IPS-20b (cell line): ENCODE results near the gene PHPT1.

ENCODE experiments used
- H3K27ac ChIP-seq: one replicate; pipeline ENCODE4 v1.5.1; 2013; ENCODE audit warnings: low read length
- H3K27me3 ChIP-seq: 2 replicates; pipeline ENCODE4 v1.6.1; 2013; ENCODE audit warnings: mild to moderate bottlenecking, low read length, inconsistent platforms; ENCODE audit not compliant: insufficient read depth
- H3K36me3 ChIP-seq: 2 replicates; pipeline ENCODE4 v1.6.1; 2013; ENCODE audit warnings: low read depth, mild to moderate bottlenecking, inconsistent platforms, low read length, moderate library complexity; ENCODE audit not compliant: insufficient read depth
- H3K4me1 ChIP-seq: 2 replicates; pipeline ENCODE4 v1.6.1; 2013; ENCODE audit warnings: mild to moderate bottlenecking, control low read depth, inconsistent platforms, low read length, moderate library complexity; ENCODE audit not compliant: insufficient read depth
- H3K4me3 ChIP-seq: 2 replicates; pipeline ENCODE4 v1.5.1; 2013; ENCODE audit warnings: mild to moderate bottlenecking, low read length, inconsistent platforms
- H3K9ac ChIP-seq: 2 replicates; pipeline ENCODE4 v1.6.1; 2013; ENCODE audit warnings: low read depth, mild to moderate bottlenecking, inconsistent platforms, low read length, moderate library complexity
- H3K9me3 ChIP-seq: 2 replicates; pipeline ENCODE4 v1.6.1; 2013; ENCODE audit warnings: mild to moderate bottlenecking, low read depth, low read length, inconsistent platforms; ENCODE audit not compliant: insufficient read depth

The PHPT1 gene

DNA sequence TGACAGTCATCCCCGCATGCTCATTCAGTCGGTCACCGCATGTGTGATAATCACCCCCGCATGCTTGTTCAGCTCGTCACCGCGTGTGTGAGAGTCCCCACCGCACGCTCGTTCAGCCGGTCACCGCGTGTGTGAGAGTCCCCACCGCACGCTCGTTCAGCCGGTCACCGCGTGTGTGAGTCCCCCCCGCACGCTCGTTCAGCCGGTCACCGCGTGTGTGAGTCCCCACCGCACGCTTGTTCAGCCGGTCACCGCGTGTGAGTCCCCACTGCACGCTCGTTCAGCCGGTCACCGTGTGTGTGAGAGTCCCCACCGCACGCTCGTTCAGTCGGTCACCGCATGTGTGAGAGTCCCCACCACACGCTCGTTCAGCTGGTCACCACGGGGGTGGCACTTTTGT is 40.6 kb downstream of the PHPT1 start:
- Histone ChIP-seq H3K27ac (no peak overlapping the region), H3K36me3 (peaks cover 7% of the 10 kb centered on the region), H3K9ac (no peak overlapping the region), H3K9me3 (no peaks in the 10 kb centered on the region), H3K4me1 (no peaks in the 10 kb centered on the region), H3K4me3 (no peak overlapping the region), H3K27me3 (no peaks in the 10 kb centered on the region)

DNA sequence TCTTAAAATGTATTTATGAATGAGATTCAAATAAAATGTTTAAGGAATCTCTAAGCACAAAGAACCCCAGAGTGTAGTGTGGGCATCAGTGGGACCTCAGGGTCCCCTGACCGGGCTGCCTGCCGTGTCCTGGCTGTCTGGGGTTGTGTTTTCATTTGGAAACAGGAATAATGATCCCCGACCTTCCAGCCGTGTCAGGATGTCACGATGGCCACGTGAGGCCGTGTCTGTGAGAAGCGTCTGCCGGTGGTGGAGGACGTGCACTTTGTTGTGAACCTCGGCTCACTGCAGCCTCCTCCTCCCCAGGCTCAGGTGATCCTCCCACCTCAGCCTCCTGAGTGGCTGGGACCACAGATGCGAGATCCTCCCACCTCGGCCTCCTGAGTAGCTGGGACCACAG is 41.5 kb downstream of the PHPT1 start:
- no peaks in the 10 kb centered on the region for H3K27me3 ChIP-seq
- no peak overlapping the region for H3K27ac ChIP-seq
- H3K36me3 ChIP-seq: peaks cover 7% of the 10 kb centered on the region
- no peak overlapping the region for H3K9ac ChIP-seq
- H3K9me3 ChIP-seq: no peaks in the 10 kb centered on the region
- H3K4me3 ChIP-seq: no peak overlapping the region
- H3K4me1 ChIP-seq: no peaks in the 10 kb centered on the region

DNA sequence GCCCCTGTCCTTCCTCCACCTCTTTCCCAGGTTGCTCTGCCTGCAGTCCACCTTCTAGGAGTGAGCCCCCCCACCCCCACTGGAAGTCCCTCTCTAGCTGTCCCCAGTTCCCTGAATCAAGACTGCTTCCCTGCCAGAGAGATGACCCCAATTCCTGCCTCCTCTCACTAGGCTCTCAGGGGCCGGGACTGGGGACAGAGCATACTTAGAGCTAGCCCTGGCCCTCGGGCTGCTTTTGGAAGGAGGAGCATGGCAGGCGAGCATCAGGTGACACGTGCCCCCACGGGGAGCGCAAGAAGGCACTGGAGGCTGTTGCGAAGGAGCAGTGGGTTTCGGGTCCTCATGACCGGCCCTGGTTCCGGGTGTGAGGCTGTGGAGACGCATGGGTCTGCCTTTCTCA is 46.8 kb downstream of the PHPT1 start:
- no peaks in the 10 kb centered on the region for H3K9me3 ChIP-seq
- no peaks in the 10 kb centered on the region for H3K27me3 ChIP-seq
- peaks cover 21% of the 10 kb centered on the region for H3K36me3 ChIP-seq
- no peak overlapping the region for H3K4me3 ChIP-seq
- H3K4me1 ChIP-seq: no peaks in the 10 kb centered on the region
- H3K27ac ChIP-seq: no peak overlapping the region
- H3K9ac ChIP-seq: no peak overlapping the region

DNA sequence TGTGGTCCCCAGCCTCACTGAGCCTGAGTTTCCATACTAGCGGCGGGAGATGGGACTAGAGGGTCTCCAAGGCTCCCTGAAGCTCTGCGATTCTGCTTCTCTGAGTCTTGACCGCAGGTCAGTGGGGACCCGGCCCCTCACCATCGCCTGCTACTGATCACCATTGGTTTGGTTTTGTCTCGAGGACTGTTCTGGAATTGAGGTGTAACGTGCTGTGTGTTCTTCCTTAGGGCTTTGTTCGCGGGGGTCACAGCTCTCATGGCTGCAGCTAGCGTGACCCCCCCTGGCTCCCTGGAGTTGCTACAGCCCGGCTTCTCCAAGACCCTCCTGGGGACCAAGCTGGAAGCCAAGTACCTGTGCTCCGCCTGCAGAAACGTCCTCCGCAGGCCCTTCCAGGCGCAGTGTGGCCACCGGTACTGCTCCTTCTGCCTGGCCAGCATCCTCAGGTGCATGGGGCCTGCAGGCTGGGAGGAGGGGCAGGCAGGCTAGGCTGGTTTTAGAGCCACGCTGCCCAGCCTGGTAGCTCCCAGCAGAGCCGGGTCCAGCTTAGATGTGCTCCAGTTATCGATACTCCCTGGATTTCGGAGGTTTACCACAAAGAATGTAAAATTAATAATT is 49.4 kb downstream of the PHPT1 start:
- peaks cover 43% of the 10 kb centered on the region for H3K36me3 ChIP-seq
- H3K27ac ChIP-seq: no peak overlapping the region
- no peaks in the 10 kb centered on the region for H3K4me1 ChIP-seq
- no peaks in the 10 kb centered on the region for H3K9me3 ChIP-seq
- no peak overlapping the region for H3K9ac ChIP-seq
- no peak overlapping the region for H3K4me3 ChIP-seq
- H3K27me3 ChIP-seq: no peaks in the 10 kb centered on the region

DNA sequence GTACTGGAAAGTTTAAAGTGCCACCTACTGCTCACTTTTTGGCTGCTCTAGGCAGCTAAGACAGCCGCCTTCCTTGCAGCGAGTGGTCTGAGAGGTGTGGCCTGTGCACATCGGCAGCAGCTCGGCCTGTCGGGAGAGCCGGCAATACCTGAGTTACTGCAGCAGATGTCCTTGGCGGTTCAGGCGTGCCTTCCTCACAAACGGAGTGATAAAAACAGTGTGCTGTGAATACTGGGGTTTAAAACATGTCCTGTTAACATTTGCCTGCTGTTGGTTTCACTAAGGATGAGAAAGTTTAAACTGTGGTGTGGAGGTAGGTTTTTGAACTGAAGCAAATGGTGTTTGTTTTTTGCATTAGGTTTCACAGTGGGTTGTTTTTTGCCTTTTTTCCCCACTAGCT is 50.0 kb downstream of the PHPT1 start:
- Histone ChIP-seq H3K9me3 (no peaks in the 10 kb centered on the region), H3K9ac (no peak overlapping the region; the same call in 1 of the 2 replicates), H3K36me3 (peaks cover 43% of the 10 kb centered on the region), H3K4me3 (no peak overlapping the region), H3K27ac (no peak overlapping the region), H3K27me3 (no peaks in the 10 kb centered on the region), H3K4me1 (no peaks in the 10 kb centered on the region)

DNA sequence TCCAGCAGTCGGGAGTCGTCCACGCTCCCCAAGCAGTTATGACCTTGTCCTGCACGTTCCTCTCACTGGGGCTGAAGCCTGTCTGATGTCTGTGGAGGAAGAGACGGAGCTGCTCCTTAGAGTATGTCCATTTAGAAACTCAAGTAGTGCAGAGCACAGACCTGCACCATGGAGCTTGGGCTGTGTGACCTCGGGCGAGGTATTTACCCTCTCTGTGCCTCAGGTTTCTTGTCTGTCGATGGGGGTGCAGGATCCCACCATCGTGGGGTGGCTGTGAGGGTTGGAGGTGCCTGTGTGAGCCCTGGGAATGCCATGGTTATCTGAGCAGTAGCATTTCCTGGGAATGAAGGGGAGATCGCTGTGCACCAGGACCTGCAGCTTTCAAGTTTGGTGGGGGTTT is 51.3 kb downstream of the PHPT1 start:
- Histone ChIP-seq H3K27me3 (no peaks in the 10 kb centered on the region), H3K9ac (no peak overlapping the region), H3K27ac (no peak overlapping the region), H3K4me3 (no peak overlapping the region), H3K36me3 (peaks cover 52% of the 10 kb centered on the region), H3K9me3 (no peaks in the 10 kb centered on the region), H3K4me1 (no peaks in the 10 kb centered on the region)
